Measurements from ENCODE around the gene KRTAP4-8. TPM values are rescaled to one million over a fixed set of nuclear protein-coding genes. Genes with fewer than 3 reads are reported as not detected.
"Not testable (repeated sequence)": the region's sequence is repeated elsewhere in the genome, so short reads cannot be mapped to it uniquely, and the experiment has no call there.

The KRTAP4-8 gene
- total and polyA plus RNA-seq, 2 experiments from 2014 or later: not detected

DNA sequence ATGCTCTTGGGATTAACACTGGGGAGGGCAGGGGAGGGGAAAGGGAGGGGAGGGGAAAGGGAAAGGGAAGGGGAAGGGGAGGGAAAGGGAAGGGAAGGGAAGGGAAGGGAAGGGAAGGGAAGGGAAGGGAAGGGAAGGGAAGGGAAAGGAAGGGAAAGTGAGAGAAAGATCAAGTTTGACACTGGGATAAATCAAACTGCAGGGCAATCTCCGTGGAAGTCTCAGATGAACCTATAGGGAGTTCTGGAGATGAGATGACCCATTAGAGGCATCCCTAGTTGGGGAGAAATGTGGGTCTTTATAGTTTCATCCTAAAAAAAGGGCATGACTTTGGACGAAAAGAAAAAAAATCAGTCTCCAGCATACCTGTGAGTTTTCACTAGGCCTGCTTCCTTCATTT is 23.8 kb upstream of the KRTAP4-8 start:
- TF ChIP-seq, protein P1, sequence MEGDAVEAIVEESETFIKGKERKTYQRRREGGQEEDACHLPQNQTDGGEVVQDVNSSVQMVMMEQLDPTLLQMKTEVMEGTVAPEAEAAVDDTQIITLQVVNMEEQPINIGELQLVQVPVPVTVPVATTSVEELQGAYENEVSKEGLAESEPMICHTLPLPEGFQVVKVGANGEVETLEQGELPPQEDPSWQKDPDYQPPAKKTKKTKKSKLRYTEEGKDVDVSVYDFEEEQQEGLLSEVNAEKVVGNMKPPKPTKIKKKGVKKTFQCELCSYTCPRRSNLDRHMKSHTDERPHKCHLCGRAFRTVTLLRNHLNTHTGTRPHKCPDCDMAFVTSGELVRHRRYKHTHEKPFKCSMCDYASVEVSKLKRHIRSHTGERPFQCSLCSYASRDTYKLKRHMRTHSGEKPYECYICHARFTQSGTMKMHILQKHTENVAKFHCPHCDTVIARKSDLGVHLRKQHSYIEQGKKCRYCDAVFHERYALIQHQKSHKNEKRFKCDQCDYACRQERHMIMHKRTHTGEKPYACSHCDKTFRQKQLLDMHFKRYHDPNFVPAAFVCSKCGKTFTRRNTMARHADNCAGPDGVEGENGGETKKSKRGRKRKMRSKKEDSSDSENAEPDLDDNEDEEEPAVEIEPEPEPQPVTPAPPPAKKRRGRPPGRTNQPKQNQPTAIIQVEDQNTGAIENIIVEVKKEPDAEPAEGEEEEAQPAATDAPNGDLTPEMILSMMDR (IDR thresholded peaks at IDR 0.05; ENCODE audit: poor library complexity): no peak
- TF ChIP-seq EZH2 (IDR thresholded peaks at IDR 0.05; ENCODE audit: borderline replicate concordance): no peak
- TF ChIP-seq EZH2phosphoT487 (IDR thresholded peaks at IDR 0.05; ENCODE audit: low read depth, severe bottlenecking, unreplicated experiment): no peak
- Histone ChIP-seq H3K4me3 (no peak overlapping the region), H3K9me2 (replicated peaks; ENCODE audit: insufficient read depth) (no peaks in the 10 kb centered on the region), H3K27ac (no peak overlapping the region), H3K4me2 (no peak overlapping the region), H3K36me3 (replicated peaks; ENCODE audit: insufficient read depth, low read depth) (no peaks in the 10 kb centered on the region), H2AFZ (no peak overlapping the region), H4K20me1 (ENCODE audit: insufficient read depth, poor library complexity, severe bottlenecking) (no peaks in the 10 kb centered on the region), H3K27me3 (no peaks in the 10 kb centered on the region), H3K4me1 (ENCODE audit: insufficient read depth) (no peaks in the 10 kb centered on the region), H3K9me3 (ENCODE audit: low read depth) (no peaks in the 10 kb centered on the region), H3K79me2 (no peaks in the 10 kb centered on the region)
- WGBS (ENCODE audit: low lambda C conversion rate, missing lambda C conversion rate): 96% methylated on average over 2 of the region's 2 CpGs
- no peak for DNase-seq (ENCODE audit: low spot score)

DNA sequence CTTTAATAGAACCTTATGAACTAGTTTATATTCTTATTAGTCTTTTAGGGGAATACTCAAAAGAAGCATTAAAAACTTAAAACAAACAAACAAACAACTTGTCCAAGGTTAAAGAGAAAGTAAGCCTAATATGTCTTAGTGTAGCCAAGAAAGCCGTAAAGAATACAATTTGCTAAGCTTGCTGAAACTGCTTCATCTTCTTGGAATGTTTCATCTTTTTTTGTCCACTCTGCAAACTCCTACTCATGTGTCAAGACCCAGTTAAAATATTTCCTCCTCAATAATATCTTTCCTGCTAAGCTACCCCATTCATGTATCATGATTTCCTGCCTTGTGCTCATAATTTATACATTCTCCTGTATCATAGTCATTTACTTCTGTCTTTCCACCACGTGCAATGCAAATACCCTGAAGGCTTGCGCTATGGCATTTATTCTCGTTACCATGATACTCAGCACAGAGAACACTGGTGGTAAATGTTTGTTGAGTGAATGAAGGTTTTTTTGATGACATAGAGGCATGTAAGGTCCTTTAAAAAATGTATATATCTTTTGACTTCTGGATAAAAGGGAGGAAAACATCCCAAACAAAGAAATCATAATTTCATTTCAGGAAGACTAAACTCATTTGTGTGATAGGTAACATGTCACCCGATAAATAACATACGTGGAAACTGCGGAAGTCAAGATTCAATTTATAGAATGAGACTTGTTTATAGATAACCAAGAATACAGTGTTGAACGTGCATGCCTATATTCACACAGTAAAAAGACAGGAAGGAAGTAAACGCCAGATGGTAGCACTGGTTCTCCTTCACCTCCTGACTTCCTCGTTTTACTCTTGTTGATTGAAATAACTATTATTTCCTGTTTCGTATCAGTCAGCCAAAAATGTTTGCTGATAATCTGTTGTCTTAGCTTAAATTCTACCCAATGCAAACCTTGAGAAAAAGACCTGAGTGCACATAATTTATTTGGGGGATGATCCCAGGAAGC is 22.1 kb upstream of the KRTAP4-8 start:
- not testable (repeated sequence) for H3K36me3 ChIP-seq (replicated peaks; ENCODE audit: insufficient read depth, low read depth); H3K4me3 ChIP-seq; H3K79me2 ChIP-seq; H3K4me1 ChIP-seq (ENCODE audit: insufficient read depth); H3K4me2 ChIP-seq; H4K20me1 ChIP-seq (ENCODE audit: insufficient read depth, poor library complexity, severe bottlenecking); H3K27ac ChIP-seq; H3K27me3 ChIP-seq; H3K9me3 ChIP-seq (ENCODE audit: low read depth); H2AFZ ChIP-seq; DNase-seq (ENCODE audit: low spot score); H3K9me2 ChIP-seq (replicated peaks; ENCODE audit: insufficient read depth)
- 79% methylated on average over 11 of the region's 11 CpGs for WGBS (ENCODE audit: low lambda C conversion rate, missing lambda C conversion rate)

DNA sequence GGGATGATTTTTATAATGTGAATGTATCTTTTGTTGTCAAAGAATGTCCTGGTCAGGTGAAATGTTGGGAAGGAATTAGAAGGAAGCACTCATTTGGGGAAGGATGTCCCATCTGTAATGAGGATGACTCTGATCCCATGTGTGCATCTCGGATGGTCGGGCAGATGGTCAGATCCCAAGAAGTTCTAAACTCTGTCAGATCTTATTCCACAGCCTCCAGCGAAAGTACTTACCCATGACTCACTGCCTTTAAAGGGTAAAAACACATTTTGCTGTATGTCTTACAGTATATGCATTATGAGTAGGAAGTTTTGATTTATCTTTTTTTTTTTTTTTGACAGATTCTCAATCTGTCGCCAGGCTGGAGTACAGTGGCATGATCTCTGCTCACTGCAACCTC is 20.8 kb upstream of the KRTAP4-8 start:
- 97% methylated on average over 4 of the region's 4 CpGs for WGBS (ENCODE audit: low lambda C conversion rate, missing lambda C conversion rate)
- DNase-seq (ENCODE audit: low spot score): no peak
- Histone ChIP-seq H3K4me2 (no peak overlapping the region), H3K9me2 (replicated peaks; ENCODE audit: insufficient read depth) (no peaks in the 10 kb centered on the region), H3K27ac (no peak overlapping the region), H3K4me3 (no peak overlapping the region), H3K27me3 (no peaks in the 10 kb centered on the region), H2AFZ (no peak overlapping the region), H3K79me2 (no peaks in the 10 kb centered on the region), H3K36me3 (replicated peaks; ENCODE audit: insufficient read depth, low read depth) (no peaks in the 10 kb centered on the region), H3K4me1 (ENCODE audit: insufficient read depth) (no peaks in the 10 kb centered on the region), H4K20me1 (ENCODE audit: insufficient read depth, poor library complexity, severe bottlenecking) (no peaks in the 10 kb centered on the region), H3K9me3 (ENCODE audit: low read depth) (no peaks in the 10 kb centered on the region)
- TF ChIP-seq EZH2phosphoT487 (IDR thresholded peaks at IDR 0.05; ENCODE audit: low read depth, severe bottlenecking, unreplicated experiment): no peak
- TF ChIP-seq EZH2 (IDR thresholded peaks at IDR 0.05; ENCODE audit: borderline replicate concordance): no peak
- TF ChIP-seq, protein P1 (IDR thresholded peaks at IDR 0.05; ENCODE audit: poor library complexity): no peak

DNA sequence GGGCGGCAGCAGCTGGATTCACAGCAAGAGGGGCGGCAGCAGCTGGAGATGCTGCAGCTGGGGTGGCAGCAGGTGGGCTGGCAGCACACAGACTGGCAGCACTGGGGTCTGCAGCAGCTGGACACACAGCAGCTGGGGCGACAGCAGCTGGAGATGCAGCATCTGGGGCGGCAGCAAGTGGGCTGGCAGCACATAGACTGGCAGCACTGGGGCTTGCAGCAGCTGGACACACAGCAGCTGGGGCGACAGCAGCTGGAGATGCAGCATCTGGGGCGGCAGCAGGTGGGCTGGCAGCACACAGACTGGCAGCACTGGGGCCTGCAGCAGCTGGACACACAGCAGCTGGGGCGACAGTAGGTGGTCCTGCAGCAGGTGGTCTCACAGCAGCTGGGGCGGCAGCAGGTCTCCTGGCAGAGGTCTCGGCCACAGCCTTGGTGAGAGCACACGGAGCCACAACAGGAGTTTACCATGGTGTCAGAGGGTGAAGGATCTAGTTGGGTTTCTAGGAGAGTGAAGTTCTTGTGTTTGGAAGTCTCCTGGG is 20.0 kb upstream of the KRTAP4-8 start, which contains the start of gene KRTAP4-11:
Gene KRTAP4-11 (minus strand): TSS at position 528 of the 541 bp plus-strand sequence. CDS start 58 bp downstream, at position 470.
- not testable (repeated sequence) for DNase-seq (ENCODE audit: low spot score); H3K4me1 ChIP-seq (ENCODE audit: insufficient read depth); H4K20me1 ChIP-seq (ENCODE audit: insufficient read depth, poor library complexity, severe bottlenecking); H3K27ac ChIP-seq; H3K4me3 ChIP-seq; H3K79me2 ChIP-seq; H3K36me3 ChIP-seq (replicated peaks; ENCODE audit: insufficient read depth, low read depth); H3K27me3 ChIP-seq; H3K4me2 ChIP-seq; H2AFZ ChIP-seq; H3K9me3 ChIP-seq (ENCODE audit: low read depth); H3K9me2 ChIP-seq (replicated peaks; ENCODE audit: insufficient read depth)
- whole genome bisulfite sequencing (ENCODE audit: low lambda C conversion rate, missing lambda C conversion rate): 90% methylated on average over 10 of the region's 10 CpGs
